BLaER1 (cell line): ENCODE data around the gene SLC4A11.

Source experiments
- H3K27ac ChIP-seq: shearing (Covaris generic); formaldehyde crosslinking; 2 replicates; pipeline ENCODE4 v1.8.1; 2022
- H3K27me3 ChIP-seq: shearing (Covaris generic); formaldehyde crosslinking; 2 replicates; pipeline ENCODE4 v1.8.1; 2022
- H3K36me3 ChIP-seq: shearing (Covaris generic); formaldehyde crosslinking; 2 replicates; pipeline ENCODE4 v1.8.1; 2022
- H3K4me1 ChIP-seq: shearing (Covaris generic); formaldehyde crosslinking; 2 replicates; pipeline ENCODE4 v1.8.1; 2022
- H3K4me2 ChIP-seq: shearing (Covaris generic); formaldehyde crosslinking; 2 replicates; pipeline ENCODE4 v1.8.1; 2022
- H3K4me3 ChIP-seq: shearing (Covaris generic); formaldehyde crosslinking; 2 replicates; pipeline ENCODE4 v1.8.1; 2022
- H3K9ac ChIP-seq: shearing (Covaris generic); formaldehyde crosslinking; 2 replicates; pipeline ENCODE4 v1.8.1; 2022
- H3K9me3 ChIP-seq: shearing (Covaris generic); formaldehyde crosslinking; 2 replicates; pipeline ENCODE4 v1.8.1; 2022
- H4K20me1 ChIP-seq: shearing (Covaris generic); formaldehyde crosslinking; 2 replicates; pipeline ENCODE4 v1.8.1; 2022
- Cebpa-rat ChIP-seq: shearing (Covaris generic); IDR thresholded peaks from 2 replicates; pipeline ENCODE4 v1.8.1; 2022

Gene SLC4A11

DNA sequence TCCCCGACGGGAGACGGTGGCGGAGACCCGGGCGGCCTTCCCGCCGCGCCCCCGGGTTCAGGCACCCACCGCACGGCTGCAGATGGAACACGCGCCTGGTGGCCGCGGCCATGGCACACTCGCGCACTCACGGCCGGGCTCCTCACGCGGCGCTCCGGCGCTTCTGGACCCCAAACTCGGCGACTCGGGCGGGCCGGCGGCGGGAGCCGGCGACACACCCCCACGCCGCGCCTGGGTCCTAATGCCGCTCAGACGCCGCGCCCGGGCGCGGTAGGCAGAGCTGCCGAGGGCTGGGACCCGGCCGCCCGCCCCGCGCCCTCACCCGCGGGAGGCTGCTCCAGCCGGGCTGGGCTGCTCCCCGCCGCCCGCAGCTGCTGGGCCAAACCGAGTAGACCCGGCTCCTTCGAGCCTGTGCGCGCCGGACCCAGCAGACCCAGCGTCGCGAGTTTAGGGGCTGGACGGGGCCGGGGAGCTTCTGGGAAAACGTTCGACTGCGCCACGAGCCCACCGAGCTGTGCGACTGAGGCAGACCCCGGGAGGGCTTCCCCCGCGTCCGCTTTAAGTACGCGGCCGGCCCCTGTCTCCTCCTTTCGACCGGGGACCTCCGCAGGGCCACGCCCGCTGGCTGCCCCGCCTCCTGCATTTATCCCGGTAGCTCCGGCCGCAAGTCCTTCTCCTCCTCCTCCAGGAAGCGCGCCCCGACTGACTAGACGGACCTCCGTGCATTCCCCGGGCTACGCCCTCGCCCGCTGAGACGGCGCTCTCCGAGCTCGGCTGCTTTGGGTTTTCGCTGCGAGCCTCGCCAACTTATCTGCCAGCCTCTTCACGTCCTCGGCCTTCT is at the start of gene SLC4A11:
Gene SLC4A11, minus strand, starts transcription at position 165 of the 841 bp plus-strand sequence. Its CDS starts 53 bp downstream, at position 112.
- H3K36me3 ChIP-seq = no peaks in the 10 kb centered on the region
- H3K4me3 ChIP-seq = peak within 1 kb of the TSS; percentile 82
- peaks cover 83% of the 10 kb centered on the region for H3K27me3 ChIP-seq
- H3K9ac ChIP-seq = peak within 1 kb of the TSS; percentile 63
- no peak within 1 kb of the TSS for H3K27ac ChIP-seq
- H3K4me2 ChIP-seq = peak within 1 kb of the TSS; percentile 98
- H3K4me1 ChIP-seq = peaks cover 24% of the 10 kb centered on the region
- no peaks in the 10 kb centered on the region for H3K9me3 ChIP-seq
- peaks cover 34% of the 10 kb centered on the region for H4K20me1 ChIP-seq
- TF ChIP-seq Cebpa-rat = no peak

DNA sequence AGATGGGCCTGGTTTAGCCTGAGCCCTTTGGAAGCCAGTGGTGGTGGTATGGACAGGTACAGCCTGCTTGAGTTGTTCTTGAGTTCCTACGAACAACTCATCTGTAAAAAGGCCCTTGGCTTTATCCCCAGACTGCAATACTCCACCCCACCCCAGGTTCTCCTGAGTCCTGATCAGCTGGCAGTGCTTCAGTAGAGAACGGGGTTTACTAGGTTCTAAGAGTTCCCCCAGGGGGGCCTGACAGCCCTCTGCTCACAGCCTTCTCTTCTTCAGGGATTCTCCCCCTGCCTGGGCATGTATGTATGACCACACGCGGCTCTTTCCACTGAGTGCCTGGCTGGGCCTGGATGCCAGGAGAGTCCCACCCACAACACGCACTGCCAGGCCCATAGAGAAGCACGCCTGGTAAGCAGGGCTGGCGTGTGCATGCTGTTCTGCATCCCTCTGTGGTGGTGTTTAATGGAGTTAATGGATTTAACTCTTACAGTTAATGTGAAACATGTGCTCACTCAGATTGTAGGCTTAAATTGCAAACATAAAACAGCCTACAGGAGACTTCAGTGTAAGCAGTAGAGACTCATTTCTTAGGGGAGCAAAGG is 44.3 kb upstream of the SLC4A11 start:
- Histone ChIP-seq H3K27me3 (no peaks in the 10 kb centered on the region), H3K27ac (no peak overlapping the region), H3K4me2 (no peak overlapping the region), H3K4me1 (peaks cover 8% of the 10 kb centered on the region), H3K9ac (no peak overlapping the region), H4K20me1 (no peaks in the 10 kb centered on the region), H3K4me3 (no peak overlapping the region), H3K9me3 (no peaks in the 10 kb centered on the region), H3K36me3 (peaks cover 78% of the 10 kb centered on the region)
- TF ChIP-seq Cebpa-rat = no peak

DNA sequence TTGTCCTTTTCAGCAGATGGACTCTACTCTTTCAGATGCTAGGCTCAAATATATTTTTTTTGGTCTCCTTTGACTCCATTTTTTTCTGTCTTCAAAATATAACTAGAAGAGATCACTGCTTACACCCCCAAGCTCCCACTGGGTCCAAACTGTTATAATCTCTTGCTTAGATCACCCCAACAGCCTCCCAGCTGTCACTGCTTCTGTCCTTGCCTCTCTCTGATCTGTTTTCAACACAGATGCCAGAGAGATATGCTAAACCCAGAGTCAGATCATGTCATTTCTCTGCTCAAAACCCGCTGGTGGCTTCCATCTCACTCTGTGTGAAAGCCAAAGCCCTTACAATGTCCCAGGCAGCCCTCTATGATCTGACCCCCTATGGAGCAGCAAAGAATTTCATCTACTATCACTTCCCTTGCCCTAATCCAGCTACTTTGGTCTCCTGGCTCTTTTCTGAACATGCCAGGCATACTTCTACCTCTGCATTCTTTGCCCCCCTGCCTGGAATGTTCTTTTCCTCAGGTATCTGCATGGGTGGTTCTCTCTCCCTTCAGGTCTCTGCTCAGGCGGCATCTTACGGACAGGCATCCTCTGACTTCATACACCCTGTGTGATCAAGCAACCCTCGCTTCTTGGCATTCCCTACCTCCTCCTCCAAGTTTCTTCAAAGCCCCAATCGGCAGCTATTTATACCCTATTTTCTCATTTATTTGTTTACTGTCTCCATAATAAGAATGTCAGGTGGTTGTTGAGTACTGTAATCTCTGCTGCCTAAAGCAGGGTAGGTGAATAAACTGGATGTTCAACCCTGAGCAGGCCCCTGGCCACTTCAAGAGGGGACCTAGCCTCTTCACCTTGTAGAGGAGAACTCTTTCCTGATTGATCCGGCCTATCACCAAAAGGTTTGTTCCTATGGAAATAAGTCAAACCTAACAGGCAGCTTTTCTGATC is 43.6 kb upstream of the SLC4A11 start:
- Histone ChIP-seq H3K4me2 (no peak overlapping the region), H3K9ac (no peak overlapping the region), H4K20me1 (no peaks in the 10 kb centered on the region), H3K27ac (no peak overlapping the region), H3K4me3 (no peak overlapping the region), H3K9me3 (no peaks in the 10 kb centered on the region), H3K27me3 (no peaks in the 10 kb centered on the region), H3K4me1 (peaks cover 8% of the 10 kb centered on the region), H3K36me3 (peaks cover 80% of the 10 kb centered on the region)
- no peak for TF ChIP-seq Cebpa-rat

DNA sequence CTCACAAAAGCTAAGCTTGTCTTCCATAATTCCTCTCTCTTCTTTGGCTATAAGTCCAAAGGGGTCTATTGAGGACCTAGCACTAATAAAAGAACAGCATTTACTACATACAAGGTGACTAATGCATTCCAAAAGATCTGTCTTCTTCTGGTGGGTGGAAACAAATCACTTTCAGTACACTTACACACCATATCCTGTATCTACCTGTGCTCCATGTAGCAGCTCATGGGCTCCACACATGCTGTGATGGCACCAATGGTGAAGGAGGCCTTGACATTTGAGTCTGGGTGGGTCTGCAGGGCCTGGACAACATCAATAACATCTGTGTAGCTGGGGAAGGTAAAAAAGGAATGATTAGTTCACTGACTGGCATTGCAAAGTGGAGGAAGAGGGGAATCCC is 42.4 kb upstream of the SLC4A11 start:
- no peak overlapping the region for H3K4me2 ChIP-seq
- no peaks in the 10 kb centered on the region for H3K9me3 ChIP-seq

DNA sequence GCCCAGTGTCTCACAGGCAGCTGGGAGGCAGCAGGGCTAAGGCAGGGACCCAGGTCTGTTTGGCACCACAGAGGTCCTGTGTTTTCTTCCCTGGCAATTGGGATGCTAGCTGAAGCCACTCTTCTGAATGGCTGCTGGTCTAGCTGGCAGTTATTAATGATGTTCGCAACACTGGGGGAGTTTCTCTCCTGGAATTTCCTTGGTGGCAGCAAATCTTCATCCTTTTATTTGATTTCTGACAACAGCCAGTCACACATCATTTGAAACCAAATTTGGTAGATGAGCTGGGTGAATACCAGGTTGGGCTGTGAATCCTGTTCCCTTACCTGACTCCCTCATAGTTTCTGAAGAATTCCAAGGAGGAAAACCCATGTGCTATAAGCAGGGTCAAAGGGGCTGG is 40.8 kb upstream of the SLC4A11 start:
- no peak overlapping the region for H3K27ac ChIP-seq
- H3K4me2 ChIP-seq = no peak overlapping the region
- no peak for TF ChIP-seq Cebpa-rat
- peaks cover 8% of the 10 kb centered on the region for H3K4me1 ChIP-seq
- H3K9me3 ChIP-seq = no peaks in the 10 kb centered on the region
- H3K4me3 ChIP-seq = no peak overlapping the region
- no peaks in the 10 kb centered on the region for H4K20me1 ChIP-seq
- H3K36me3 ChIP-seq = peaks cover 84% of the 10 kb centered on the region
- no peak overlapping the region for H3K9ac ChIP-seq
- no peaks in the 10 kb centered on the region for H3K27me3 ChIP-seq

More for the DNA sequence above, 42.4 kb upstream of the SLC4A11 start:
- Histone ChIP-seq H3K27ac (no peak overlapping the region), H3K4me3 (no peak overlapping the region), H3K9ac (no peak overlapping the region), H3K4me1 (peaks cover 8% of the 10 kb centered on the region), H3K36me3 (peaks cover 80% of the 10 kb centered on the region), H3K27me3 (no peaks in the 10 kb centered on the region), H4K20me1 (no peaks in the 10 kb centered on the region)
- TF ChIP-seq Cebpa-rat = no peak

DNA sequence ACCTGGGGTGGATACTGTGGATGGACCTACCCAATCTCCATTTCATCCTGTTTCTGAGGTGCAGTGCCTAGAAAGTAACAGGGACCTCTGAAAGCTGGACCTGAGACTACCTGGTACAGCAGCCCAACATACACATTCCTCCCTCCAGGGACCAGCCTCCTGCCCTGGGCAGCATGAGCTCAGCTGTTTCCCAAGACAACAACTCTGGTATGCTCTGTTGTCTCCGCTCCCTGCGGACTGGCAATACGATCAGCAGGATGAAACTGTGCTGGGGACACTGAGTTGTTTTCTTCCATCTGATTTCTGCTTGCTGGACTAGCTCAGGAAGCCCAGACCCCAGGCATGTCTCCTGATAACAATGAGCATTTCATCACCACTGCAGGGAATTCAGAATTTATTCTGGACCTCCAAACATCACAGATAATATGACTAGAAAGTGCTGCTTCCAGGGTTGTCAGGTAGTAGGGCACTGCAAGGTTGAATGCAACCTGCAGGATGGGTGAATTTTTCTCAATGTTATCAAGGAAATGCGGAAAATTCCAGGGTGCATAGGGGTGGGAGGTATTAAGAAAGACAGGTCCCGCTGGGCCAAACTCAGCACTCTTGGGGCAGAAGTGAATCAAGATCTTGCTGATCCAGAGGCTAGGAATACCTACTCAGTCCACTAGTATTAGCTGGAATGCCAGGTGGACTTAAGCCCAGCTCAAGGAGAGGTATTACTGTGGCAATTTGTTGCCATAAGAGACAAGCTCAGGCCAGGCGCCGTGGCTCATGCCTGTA is 38.9 kb upstream of the SLC4A11 start:
- no peaks in the 10 kb centered on the region for H3K27me3 ChIP-seq
- peaks cover 94% of the 10 kb centered on the region for H3K36me3 ChIP-seq
- H3K4me2 ChIP-seq = no peak overlapping the region
- H3K9me3 ChIP-seq = no peaks in the 10 kb centered on the region
- H3K4me3 ChIP-seq = no peak overlapping the region
- no peaks in the 10 kb centered on the region for H4K20me1 ChIP-seq
- no peak overlapping the region for H3K27ac ChIP-seq
- no peak overlapping the region for H3K9ac ChIP-seq
- no peaks in the 10 kb centered on the region for H3K4me1 ChIP-seq
- TF ChIP-seq Cebpa-rat = no peak

DNA sequence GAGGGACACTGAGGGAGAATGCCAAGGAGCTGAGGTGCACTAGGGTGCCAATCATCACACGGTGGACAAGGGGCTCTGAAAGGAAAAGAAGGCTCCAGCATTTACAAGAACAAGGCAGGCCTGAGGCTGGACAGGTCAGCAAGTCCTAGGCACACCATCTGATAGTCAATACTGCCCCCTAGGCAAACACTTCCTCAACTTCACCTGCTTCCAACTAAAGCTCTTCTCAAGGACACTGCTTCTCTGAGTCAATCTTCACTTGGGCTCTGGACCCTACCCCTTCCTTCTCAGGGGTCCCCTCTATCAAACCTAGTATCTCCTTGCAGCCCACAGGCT is 37.7 kb upstream of the SLC4A11 start:
- TF ChIP-seq Cebpa-rat = no peak
- Histone ChIP-seq H4K20me1 (no peaks in the 10 kb centered on the region), H3K9me3 (no peaks in the 10 kb centered on the region), H3K27ac (no peak overlapping the region), H3K4me3 (no peak overlapping the region), H3K27me3 (no peaks in the 10 kb centered on the region), H3K9ac (no peak overlapping the region), H3K4me2 (no peak overlapping the region), H3K4me1 (no peaks in the 10 kb centered on the region), H3K36me3 (peaks cover 89% of the 10 kb centered on the region)

DNA sequence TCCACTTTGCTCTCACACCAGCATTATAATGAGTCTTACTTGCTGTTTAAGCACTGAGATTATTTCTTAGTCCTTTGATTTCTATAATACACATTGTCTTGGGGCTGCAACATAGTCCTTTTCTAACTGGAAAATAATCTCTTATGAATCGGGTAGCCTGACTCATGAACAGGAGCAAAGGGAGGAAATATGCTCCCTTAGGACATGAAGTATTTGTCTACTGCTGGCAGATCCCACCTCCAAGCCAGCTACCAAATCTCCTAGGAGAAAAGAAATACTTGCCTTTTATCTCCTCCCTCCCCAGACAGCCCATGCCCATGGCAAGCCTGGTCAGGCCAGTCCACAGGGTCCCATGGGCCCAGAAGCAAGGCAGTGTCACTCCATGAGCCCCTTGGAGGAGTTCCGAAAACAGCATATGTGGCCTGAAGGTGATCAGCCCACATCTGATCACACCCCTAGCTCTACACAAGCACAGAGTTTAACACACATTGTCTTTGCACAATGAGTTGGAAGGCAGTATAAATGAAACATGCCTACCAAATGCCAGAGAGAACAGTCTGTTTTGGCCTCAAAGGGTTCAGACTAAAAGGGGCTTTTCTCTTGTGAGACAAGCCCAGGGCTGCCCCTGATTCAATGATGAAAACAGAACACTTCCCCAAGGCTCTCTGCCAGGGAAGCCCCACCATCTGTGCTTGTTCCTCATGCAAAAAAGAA is 37.1 kb upstream of the SLC4A11 start:
- H4K20me1 ChIP-seq = no peaks in the 10 kb centered on the region
- TF ChIP-seq Cebpa-rat = no peak
- no peaks in the 10 kb centered on the region for H3K27me3 ChIP-seq
- no peaks in the 10 kb centered on the region for H3K9me3 ChIP-seq
- H3K9ac ChIP-seq = no peak overlapping the region
- H3K4me1 ChIP-seq = no peaks in the 10 kb centered on the region
- no peak overlapping the region for H3K4me2 ChIP-seq
- H3K4me3 ChIP-seq = no peak overlapping the region
- peaks cover 86% of the 10 kb centered on the region for H3K36me3 ChIP-seq
- H3K27ac ChIP-seq = no peak overlapping the region
